Astrocyte (in vitro differentiated cells and primary cell): Measurements from ENCODE around the gene BMPR1A. TPM values are rescaled to one million over a fixed set of nuclear protein-coding genes. Genes with fewer than 3 reads are reported as not detected.
"Not testable (repeated sequence)": the region's sequence is repeated elsewhere in the genome, so short reads cannot be mapped to it uniquely, and the experiment has no call there.

Experiments used
- DNase-seq: peaks from one replicate; pipeline ENCODE4 v3.0.0-alpha.2; 2010; ENCODE audit warnings: low read depth
- FAIRE-seq: peaks from 2 replicates; lab custom pipeline; 2011; peaks lifted over from hg19 to GRCh38; lab: Jason Lieb, UNC
- H2AFZ ChIP-seq: 2 replicates; pipeline ENCODE4 v1.6.0; 2012; ENCODE audit warnings: low read depth, low read length, inconsistent platforms
- H3K27ac ChIP-seq: 2 replicates; pipeline ENCODE4 v1.5.1; 2011; ENCODE audit warnings: low read depth, low read length, inconsistent platforms
- H3K27me3 ChIP-seq: 2 replicates; pipeline ENCODE4 v1.6.0; 2011; ENCODE audit warnings: low read length, inconsistent platforms; ENCODE audit not compliant: insufficient read depth
- H3K36me3 ChIP-seq: 2 replicates; pipeline ENCODE4 v1.5.1; 2011; ENCODE audit warnings: low read length, inconsistent platforms; ENCODE audit not compliant: insufficient read depth
- H3K4me1 ChIP-seq: 2 replicates; pipeline ENCODE4 v1.5.1; 2011; ENCODE audit warnings: low read length, inconsistent platforms; ENCODE audit not compliant: insufficient read depth
- H3K4me2 ChIP-seq: 2 replicates; pipeline ENCODE4 v1.6.0; 2012; ENCODE audit warnings: low read length, inconsistent platforms
- H3K4me3 ChIP-seq: 2 replicates; pipeline ENCODE4 v1.5.1; 2011; ENCODE audit warnings: low read depth, mild to moderate bottlenecking, low read length, inconsistent platforms; ENCODE audit not compliant: insufficient read depth
- H3K79me2 ChIP-seq: 2 replicates; pipeline ENCODE4 v1.6.0; 2012; ENCODE audit warnings: mild to moderate bottlenecking, low read length, inconsistent platforms; ENCODE audit not compliant: insufficient read depth
- H3K9ac ChIP-seq: 2 replicates; pipeline ENCODE4 v1.6.0; 2012; ENCODE audit warnings: mild to moderate bottlenecking, low read length, inconsistent platforms
- H3K9me3 ChIP-seq: 2 replicates; pipeline ENCODE4 v1.5.1; 2012; ENCODE audit warnings: low read depth, mild to moderate bottlenecking, low read length, inconsistent platforms; ENCODE audit not compliant: insufficient read depth
- H4K20me1 ChIP-seq: 2 replicates; pipeline ENCODE4 v1.6.0; 2012; ENCODE audit warnings: low read length, inconsistent platforms; ENCODE audit not compliant: insufficient read depth
- H3K27ac Mint-ChIP-seq: one replicate; pipeline ENCODE4 v1.8.0; 2021; ENCODE audit warnings: mild to moderate bottlenecking, mixed read lengths; ENCODE audit not compliant: unreplicated experiment
- H3K27me3 Mint-ChIP-seq: one replicate; pipeline ENCODE4 v1.8.0; 2021; ENCODE audit warnings: low read depth, mixed read lengths; ENCODE audit not compliant: unreplicated experiment
- H3K36me3 Mint-ChIP-seq: one replicate; pipeline ENCODE4 v1.8.0; 2021; ENCODE audit warnings: low read depth, mixed read lengths; ENCODE audit not compliant: unreplicated experiment
- H3K4me1 Mint-ChIP-seq: one replicate; pipeline ENCODE4 v1.8.0; 2021; ENCODE audit warnings: low read depth, mixed read lengths; ENCODE audit not compliant: unreplicated experiment
- H3K4me3 Mint-ChIP-seq: one replicate; pipeline ENCODE4 v1.8.0; 2021; ENCODE audit warnings: mild to moderate bottlenecking, moderate library complexity, mixed read lengths; ENCODE audit not compliant: unreplicated experiment
- H3K9me3 Mint-ChIP-seq: one replicate; pipeline ENCODE4 v1.8.0; 2021; ENCODE audit warnings: mild to moderate bottlenecking, mixed read lengths; ENCODE audit not compliant: unreplicated experiment
- EZH2 ChIP-seq: IDR thresholded peaks from 2 replicates; pipeline ENCODE4 v1.6.1; 2012; ENCODE audit warnings: mild to moderate bottlenecking, low read length, inconsistent platforms; ENCODE audit not compliant: insufficient read depth
- total RNA-seq: library from RNA; stranded (reverse); gene quantifications from 2 replicates; pipeline ENCODE4 v1.2.1, GENCODE V29; 2021
- TF ChIP-seq, protein P1 (sequence below): IDR thresholded peaks from 2 replicates; pipeline ENCODE4 v1.5.1; 2011; ENCODE audit warnings: low read depth, mild to moderate bottlenecking, inconsistent platforms, low read length, moderate library complexity; ENCODE audit not compliant: insufficient read depth

BMPR1A gene
- total RNA-seq, 1 donor from 2014 or later: 52.2 TPM

GRCh38 chr10:86972613-86973380 lies 216.4 kb downstream of the BMPR1A start:
- peaks cover 9% of the 10 kb centered on the region for H3K4me1 Mint-ChIP-seq
- no peaks in the 10 kb centered on the region for H3K9me3 Mint-ChIP-seq
- Histone ChIP-seq H3K27me3 (no peaks in the 10 kb centered on the region), H3K9ac (no peak overlapping the region), H3K27ac (no peak overlapping the region), H3K4me3 (no peak overlapping the region), H3K4me1 (peaks cover 37% of the 10 kb centered on the region), H3K79me2 (no peaks in the 10 kb centered on the region), H4K20me1 (no peaks in the 10 kb centered on the region), H3K36me3 (no peaks in the 10 kb centered on the region), H3K4me2 (no peak overlapping the region), H2AFZ (no peak overlapping the region), H3K9me3 (no peaks in the 10 kb centered on the region)
- H3K27me3 Mint-ChIP-seq: peaks cover 24% of the 10 kb centered on the region
- no peaks in the 10 kb centered on the region for H3K36me3 Mint-ChIP-seq
- FAIRE-seq: no peak
- TF ChIP-seq, protein P1, sequence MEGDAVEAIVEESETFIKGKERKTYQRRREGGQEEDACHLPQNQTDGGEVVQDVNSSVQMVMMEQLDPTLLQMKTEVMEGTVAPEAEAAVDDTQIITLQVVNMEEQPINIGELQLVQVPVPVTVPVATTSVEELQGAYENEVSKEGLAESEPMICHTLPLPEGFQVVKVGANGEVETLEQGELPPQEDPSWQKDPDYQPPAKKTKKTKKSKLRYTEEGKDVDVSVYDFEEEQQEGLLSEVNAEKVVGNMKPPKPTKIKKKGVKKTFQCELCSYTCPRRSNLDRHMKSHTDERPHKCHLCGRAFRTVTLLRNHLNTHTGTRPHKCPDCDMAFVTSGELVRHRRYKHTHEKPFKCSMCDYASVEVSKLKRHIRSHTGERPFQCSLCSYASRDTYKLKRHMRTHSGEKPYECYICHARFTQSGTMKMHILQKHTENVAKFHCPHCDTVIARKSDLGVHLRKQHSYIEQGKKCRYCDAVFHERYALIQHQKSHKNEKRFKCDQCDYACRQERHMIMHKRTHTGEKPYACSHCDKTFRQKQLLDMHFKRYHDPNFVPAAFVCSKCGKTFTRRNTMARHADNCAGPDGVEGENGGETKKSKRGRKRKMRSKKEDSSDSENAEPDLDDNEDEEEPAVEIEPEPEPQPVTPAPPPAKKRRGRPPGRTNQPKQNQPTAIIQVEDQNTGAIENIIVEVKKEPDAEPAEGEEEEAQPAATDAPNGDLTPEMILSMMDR: no peak
- no peak for TF ChIP-seq EZH2
- H3K27ac Mint-ChIP-seq: no peak overlapping the region
- no peak for DNase-seq
- no peak overlapping the region for H3K4me3 Mint-ChIP-seq

DNA sequence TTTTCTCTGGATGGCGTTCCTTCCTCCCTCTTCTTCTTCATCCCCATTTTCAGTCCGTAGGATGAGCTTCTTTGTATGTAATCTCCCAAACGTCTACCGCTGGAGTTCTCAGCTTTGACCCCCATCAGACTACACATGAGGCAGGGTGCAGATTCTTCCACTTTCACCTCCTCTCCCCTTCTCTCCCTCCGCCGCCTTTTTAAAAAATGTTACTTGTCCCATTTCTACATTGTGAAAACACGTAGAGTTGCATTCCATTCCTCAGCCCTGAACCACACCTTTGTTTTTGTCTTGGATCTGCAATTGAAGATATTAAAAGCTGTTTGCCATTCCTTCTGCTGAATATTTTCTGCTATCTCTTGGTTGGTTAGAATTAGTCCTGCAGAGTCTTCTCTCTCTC lies 218.1 kb downstream of the BMPR1A start:
- no peaks in the 10 kb centered on the region for H3K27me3 ChIP-seq
- no peaks in the 10 kb centered on the region for H3K36me3 ChIP-seq
- H3K9ac ChIP-seq: no peak overlapping the region
- Mint-ChIP-seq H3K27ac (no peak overlapping the region), H3K9me3 (no peaks in the 10 kb centered on the region), H3K4me1 (peaks cover 14% of the 10 kb centered on the region), H3K36me3 (no peaks in the 10 kb centered on the region), H3K27me3 (peaks cover 24% of the 10 kb centered on the region), H3K4me3 (no peak overlapping the region)
- peaks cover 24% of the 10 kb centered on the region for H3K4me1 ChIP-seq
- DNase-seq: no peak
- no peaks in the 10 kb centered on the region for H3K9me3 ChIP-seq
- TF ChIP-seq, protein P1: no peak
- no peak for TF ChIP-seq EZH2
- no peak overlapping the region for H3K4me3 ChIP-seq
- no peaks in the 10 kb centered on the region for H4K20me1 ChIP-seq
- no peak overlapping the region for H3K4me2 ChIP-seq
- H3K79me2 ChIP-seq: no peaks in the 10 kb centered on the region
- no peak for FAIRE-seq
- H3K27ac ChIP-seq: no peak overlapping the region
- H2AFZ ChIP-seq: no peak overlapping the region

DNA sequence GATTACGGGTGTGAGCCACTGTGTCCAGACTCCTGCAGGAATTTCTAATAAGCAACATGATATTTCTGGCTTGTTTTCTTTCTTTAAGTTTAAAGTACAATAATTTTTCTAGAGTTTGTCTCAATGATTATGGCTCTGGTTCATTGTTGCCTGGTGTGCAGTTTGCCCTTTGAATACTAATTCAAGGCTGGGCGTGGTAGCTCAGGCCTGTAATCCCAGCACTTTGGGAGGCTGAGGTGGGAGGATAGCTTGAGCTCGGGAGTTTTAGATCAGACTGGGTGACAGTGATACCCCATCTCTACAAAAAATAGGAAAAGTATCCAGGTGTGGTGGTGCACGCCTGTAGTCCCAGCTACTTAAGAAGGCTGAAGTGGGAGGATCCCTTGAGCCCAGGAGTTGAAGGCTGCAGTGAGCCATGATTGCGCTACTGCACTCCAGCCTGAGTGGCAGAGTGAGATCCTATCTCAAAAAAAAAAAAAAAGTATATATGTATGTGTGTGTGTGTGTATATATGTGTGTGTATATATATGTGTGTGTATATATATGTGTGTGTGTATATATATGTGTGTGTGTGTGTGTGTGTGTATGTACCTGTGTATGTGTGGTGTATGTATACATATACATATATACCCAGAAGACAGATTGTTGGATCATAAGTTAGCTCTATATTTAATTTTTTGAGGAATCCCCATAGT lies 220.1 kb downstream of the BMPR1A start:
- no peaks in the 10 kb centered on the region for H3K36me3 ChIP-seq
- H3K27ac Mint-ChIP-seq: no peak overlapping the region
- no peaks in the 10 kb centered on the region for H3K79me2 ChIP-seq
- H3K9me3 ChIP-seq: no peaks in the 10 kb centered on the region
- FAIRE-seq (no peak), DNase-seq (no peak)
- H3K4me1 Mint-ChIP-seq: peaks cover 15% of the 10 kb centered on the region
- no peak overlapping the region for H3K4me3 Mint-ChIP-seq
- H2AFZ ChIP-seq: no peak overlapping the region
- no peaks in the 10 kb centered on the region for H3K36me3 Mint-ChIP-seq
- no peaks in the 10 kb centered on the region for H3K9me3 Mint-ChIP-seq
- H3K4me2 ChIP-seq: no peak overlapping the region
- no peak overlapping the region for H3K9ac ChIP-seq
- H3K4me1 ChIP-seq: peaks cover 6% of the 10 kb centered on the region
- H3K27ac ChIP-seq: no peak overlapping the region
- no peaks in the 10 kb centered on the region for H3K27me3 ChIP-seq
- TF ChIP-seq, protein P1: no peak
- no peak for TF ChIP-seq EZH2
- peaks cover 21% of the 10 kb centered on the region for H3K27me3 Mint-ChIP-seq
- no peaks in the 10 kb centered on the region for H4K20me1 ChIP-seq
- no peak overlapping the region for H3K4me3 ChIP-seq

DNA sequence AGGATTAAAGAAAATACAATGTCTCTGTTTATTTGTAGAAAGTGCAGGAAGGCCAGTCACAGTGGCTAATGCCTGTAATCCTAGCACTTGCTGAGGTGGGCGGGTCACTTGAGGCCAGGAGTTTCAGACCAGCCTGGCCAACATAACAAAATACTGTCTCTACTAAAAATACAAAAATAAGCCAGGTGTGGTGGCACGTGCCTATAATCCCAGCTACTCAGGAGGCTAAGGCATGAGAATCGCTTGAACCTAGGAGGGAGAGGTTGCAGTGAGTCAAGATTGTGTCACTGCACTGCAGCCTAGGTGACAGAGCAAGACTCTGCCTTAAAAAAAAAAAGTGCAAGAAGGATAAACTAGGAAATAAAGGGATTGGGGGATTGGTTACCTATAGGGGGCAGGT lies 222.0 kb downstream of the BMPR1A start:
- DNase-seq, H3K4me2 ChIP-seq, H3K9me3 Mint-ChIP-seq, H3K27me3 ChIP-seq, H3K27ac ChIP-seq, H3K4me3 ChIP-seq, H3K27me3 Mint-ChIP-seq, H3K36me3 Mint-ChIP-seq, H3K4me3 Mint-ChIP-seq, H3K4me1 ChIP-seq, H3K27ac Mint-ChIP-seq, FAIRE-seq, H2AFZ ChIP-seq, H4K20me1 ChIP-seq, H3K9ac ChIP-seq, H3K36me3 ChIP-seq, H3K79me2 ChIP-seq, H3K9me3 ChIP-seq: not testable (repeated sequence)
- peaks cover 10% of the 10 kb centered on the region for H3K4me1 Mint-ChIP-seq
